Neutrophil (primary cell): ENCODE data around the gene IRS1.
"Not testable (repeated sequence)": the region's sequence is repeated elsewhere in the genome, so short reads cannot be mapped to it uniquely, and the experiment has no call there.

Experiments used
- H3K27ac ChIP-seq: fragments of 200-600 bp; sonication (generic); 2 replicates; pipeline ENCODE4 v1.5.1; 2016; ENCODE audit warnings: mild to moderate bottlenecking, moderate library complexity
- H3K27me3 ChIP-seq: fragments of 200-600 bp; sonication (generic); 2 replicates; pipeline ENCODE4 v1.6.0; 2016; ENCODE audit warnings: mild to moderate bottlenecking
- H3K36me3 ChIP-seq: fragments of 200-600 bp; sonication (generic); 2 replicates; pipeline ENCODE4 v1.5.1; 2017
- H3K4me1 ChIP-seq, 2 experiments: fragments of 200-600 bp in 1 of 2; sonication (generic) in 1 of 2; 1 replicate in 1 of 2; 2 replicates in 1 of 2; pipeline versions ENCODE4 v1.5.1 to v1.6.1; 2013 to 2016; ENCODE audit warnings: low read depth in 1 of 2, low read length in 1 of 2, mild to moderate bottlenecking in 1 of 2, moderate library complexity in 1 of 2; ENCODE audit not compliant: control insufficient read depth in 1 of 2, insufficient read depth in 1 of 2
- H3K4me3 ChIP-seq, 2 experiments: fragments of 200-600 bp in 1 of 2; sonication (generic) in 1 of 2; 1 replicate in 1 of 2; 2 replicates in 1 of 2; pipeline ENCODE4 v1.5.1; 2013 to 2016; ENCODE audit warnings: low read depth in 1 of 2, low read length in 1 of 2, mild to moderate bottlenecking in 1 of 2, moderate library complexity in 1 of 2
- H3K9me3 ChIP-seq: fragments of 200-600 bp; sonication (generic); 2 replicates; pipeline ENCODE4 v1.5.1; 2016
- CTCF ChIP-seq: fragments of 200-600 bp; sonication (generic); IDR thresholded peaks from 2 replicates; pipeline ENCODE4 v1.5.1; 2016; ENCODE audit warnings: antibody characterized with exemption

The IRS1 gene

GRCh38 chr2:226799211-226799975 is at the start of gene IRS1:
IRS1 (minus strand) TSS chr2:226799820; CDS start chr2:226798738, 1,082 bp downstream.
- TF ChIP-seq CTCF: no peak

GRCh38 chr2:226849349-226849748 is 49.7 kb upstream of the IRS1 start:
- H3K36me3 ChIP-seq: no peaks in the 10 kb centered on the region
- no peaks in the 10 kb centered on the region for H3K9me3 ChIP-seq
- no peaks in the 10 kb centered on the region for H3K4me1 ChIP-seq
- no peak for TF ChIP-seq CTCF
- no peak overlapping the region for H3K4me3 ChIP-seq
- no peaks in the 10 kb centered on the region for H3K27me3 ChIP-seq
- no peak overlapping the region for H3K27ac ChIP-seq

More at GRCh38 chr2:226799211-226799975, at the start of gene IRS1:
- Histone ChIP-seq H3K27ac (no peak within 1 kb of the TSS), H3K4me1 (peaks cover 10 to 29% of the 10 kb centered on the region in 2 experiments), H3K9me3 (no peaks in the 10 kb centered on the region), H3K27me3 (peaks cover 100% of the 10 kb centered on the region), H3K4me3 (peak within 1 kb of the TSS; percentile 20 to 54), H3K36me3 (no peaks in the 10 kb centered on the region)

- H3K27me3 ChIP-seq: no peaks in the 10 kb centered on the region
- H3K27ac ChIP-seq: no peak overlapping the region
These were observed 47.9 kb upstream of the IRS1 start for GRCh38 chr2:226847511-226847910.

GRCh38 chr2:226847090-226847489 is 47.5 kb upstream of the IRS1 start:
- Histone ChIP-seq H3K4me3 (no peak overlapping the region), H3K9me3 (no peaks in the 10 kb centered on the region), H3K27ac (no peak overlapping the region), H3K27me3 (no peaks in the 10 kb centered on the region), H3K4me1 (no peaks in the 10 kb centered on the region), H3K36me3 (no peaks in the 10 kb centered on the region)
- no peak for TF ChIP-seq CTCF

More at GRCh38 chr2:226847511-226847910, 47.9 kb upstream of the IRS1 start:
- Histone ChIP-seq H3K36me3 (no peaks in the 10 kb centered on the region), H3K9me3 (no peaks in the 10 kb centered on the region), H3K4me3 (no peak overlapping the region), H3K4me1 (no peaks in the 10 kb centered on the region)
- TF ChIP-seq CTCF: no peak

GRCh38 chr2:226845386-226846116 is 45.9 kb upstream of the IRS1 start:
- no peaks in the 10 kb centered on the region for H3K4me1 ChIP-seq

GRCh38 chr2:226843001-226843400 is 43.4 kb upstream of the IRS1 start:
- H3K27ac ChIP-seq, H3K4me3 ChIP-seq, H3K27me3 ChIP-seq, H3K36me3 ChIP-seq, H3K9me3 ChIP-seq, H3K4me1 ChIP-seq: not testable (repeated sequence)

More at GRCh38 chr2:226845386-226846116, 45.9 kb upstream of the IRS1 start:
- Histone ChIP-seq H3K9me3 (no peaks in the 10 kb centered on the region), H3K36me3 (no peaks in the 10 kb centered on the region), H3K27ac (no peak overlapping the region), H3K27me3 (no peaks in the 10 kb centered on the region), H3K4me3 (no peak overlapping the region)
- TF ChIP-seq CTCF: no peak
